ENCODE results near the gene ADD2.
A peak's percentile ranks its signal among the peaks of the same experiment; 100 is the strongest.

Gene ADD2

GRCh38 chr2:70692256-70692655, 75.7 kb downstream of the ADD2 start:
- no peak for DNase-seq

- no peak for DNase-seq
Observed at GRCh38 chr2:70691497-70692140, 76.4 kb downstream of the ADD2 start.

GRCh38 chr2:70690846-70691245, 77.2 kb downstream of the ADD2 start:
- DNase-seq: no peak

GRCh38 chr2:70688427-70688826, 79.6 kb downstream of the ADD2 start:
- no peak for DNase-seq

GRCh38 chr2:70687461-70687795, 80.6 kb downstream of the ADD2 start:
- no peak for DNase-seq

- DNase-seq: peak; percentile 20
Observed at GRCh38 chr2:70686577-70687460, 81.2 kb downstream of the ADD2 start.

GRCh38 chr2:70685771-70686171, 82.2 kb downstream of the ADD2 start:
- no peak for DNase-seq

GRCh38 chr2:70684846-70685622, 83.0 kb downstream of the ADD2 start:
- no peak for DNase-seq

GRCh38 chr2:70683455-70683854, 84.5 kb downstream of the ADD2 start:
- DNase-seq: no peak

- no peak for DNase-seq
Observed at GRCh38 chr2:70680735-70681134, 87.3 kb downstream of the ADD2 start.

- DNase-seq: no peak
Observed at GRCh38 chr2:70679259-70679658, 88.7 kb downstream of the ADD2 start.

- no peak for DNase-seq
Observed at GRCh38 chr2:70678576-70679143, 89.3 kb downstream of the ADD2 start.

GRCh38 chr2:70676301-70677035, 91.5 kb downstream of the ADD2 start:
- no peak for DNase-seq

- no peak for DNase-seq
Observed at GRCh38 chr2:70675862-70676261, 92.1 kb downstream of the ADD2 start.

GRCh38 chr2:70674636-70675430, 93.2 kb downstream of the ADD2 start:
- no peak for DNase-seq

GRCh38 chr2:70673041-70673647, 94.9 kb downstream of the ADD2 start:
- no peak for DNase-seq

- DNase-seq: no peak
Observed at GRCh38 chr2:70671092-70671675, 96.8 kb downstream of the ADD2 start.

- DNase-seq: no peak
Observed at GRCh38 chr2:70670626-70671025, 97.4 kb downstream of the ADD2 start.

GRCh38 chr2:70670202-70670601, 97.8 kb downstream of the ADD2 start:
- no peak for DNase-seq

- DNase-seq: no peak
Observed at GRCh38 chr2:70668911-70669310, 99.1 kb downstream of the ADD2 start.

- no peak for DNase-seq
Observed at GRCh38 chr2:70668432-70668831, 99.6 kb downstream of the ADD2 start.
